HG02981 (cell line): Measurements from ENCODE around the gene BATF3.
A peak's percentile ranks its signal among the peaks of the same experiment; 100 is the strongest.
"Not testable (repeated sequence)": the region's sequence is repeated elsewhere in the genome, so short reads cannot be mapped to it uniquely, and the experiment has no call there.

Source experiments
- ATAC-seq: cut with Tn5 transposase; IDR thresholded peaks from one replicate; pipeline ENCODE4 v1.9.1; 2021; ENCODE audit warnings: mild to moderate bottlenecking, moderate library complexity; ENCODE audit not compliant: unreplicated experiment

Gene BATF3

DNA sequence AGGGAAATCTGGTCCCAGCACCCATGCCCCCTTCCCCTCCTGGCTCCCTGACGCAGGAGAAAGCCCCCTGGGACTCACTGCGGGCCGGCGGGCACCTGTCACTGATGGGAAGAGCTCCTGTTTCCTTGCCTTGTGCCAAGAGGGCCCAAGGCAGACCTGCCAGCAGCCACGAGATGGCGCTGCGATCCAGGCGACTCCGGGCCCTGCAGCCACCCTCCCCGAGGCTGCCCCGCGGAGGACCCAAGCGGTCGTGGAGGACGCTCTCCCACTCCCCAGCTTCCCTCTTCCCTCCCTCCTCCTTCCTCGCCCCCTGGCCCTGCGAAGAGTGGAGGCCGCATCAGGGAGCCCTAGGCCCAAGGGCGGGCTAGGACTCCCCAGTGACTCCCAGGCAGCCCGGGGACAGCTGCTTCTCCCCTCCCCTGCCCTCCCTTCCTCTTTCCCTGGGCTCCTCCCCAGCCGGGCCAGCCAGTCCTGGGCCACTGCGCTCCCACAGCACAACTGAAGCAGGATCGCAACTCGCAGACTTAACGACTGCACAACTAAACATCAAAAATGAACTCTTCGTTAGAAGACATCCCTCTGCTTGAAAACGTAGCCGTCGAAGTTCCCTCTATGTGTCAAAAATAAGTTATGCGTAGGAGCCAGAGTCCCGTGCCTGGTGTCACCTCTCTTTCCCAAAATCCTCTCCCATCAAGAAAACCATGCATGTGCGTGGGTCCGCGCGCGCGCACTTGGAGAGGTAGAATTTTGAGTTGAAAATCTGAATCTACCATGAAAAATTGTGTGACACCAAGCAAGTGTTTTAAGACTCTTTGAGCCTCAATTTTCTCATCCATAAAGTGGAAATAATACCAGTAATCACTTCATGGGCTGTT lies 34.2 kb downstream of the BATF3 start:
- ATAC-seq = peak; percentile 91

DNA sequence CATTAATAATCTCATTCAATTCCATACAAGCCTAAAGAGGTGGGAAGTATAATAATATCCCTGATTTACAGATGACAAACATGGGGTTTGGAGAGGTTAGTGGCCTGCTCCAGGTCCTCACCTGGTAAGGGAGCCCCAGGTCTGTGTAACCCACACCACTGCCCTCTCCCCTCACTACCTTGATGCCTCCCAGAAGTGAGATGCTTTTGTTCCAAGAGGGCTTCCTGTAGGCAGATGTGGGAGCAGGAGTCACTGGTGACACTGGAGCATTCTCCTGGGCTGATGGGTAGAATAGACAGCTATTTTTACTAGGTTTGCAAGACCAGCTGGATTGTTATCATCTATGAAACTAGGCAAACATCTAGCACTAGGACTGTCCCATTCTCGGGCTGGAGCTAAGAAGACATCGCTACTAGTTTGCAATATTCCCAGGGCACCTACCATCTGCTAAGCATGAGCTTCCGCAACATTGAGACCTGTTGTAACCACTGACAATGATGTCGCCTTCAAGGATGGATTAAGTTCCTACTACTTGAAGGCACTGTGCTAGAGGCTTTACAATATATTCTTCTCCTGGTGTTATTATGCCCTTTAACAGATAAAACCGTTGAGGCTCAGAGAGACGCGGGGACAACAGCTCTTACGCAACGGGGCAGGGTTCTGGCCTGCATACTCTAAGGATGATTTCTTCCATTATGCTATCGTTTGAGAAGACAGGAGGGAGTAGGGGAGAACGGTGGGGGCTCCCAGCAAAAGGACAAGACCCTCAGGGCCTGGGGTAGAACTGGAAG lies 35.0 kb downstream of the BATF3 start:
- ATAC-seq = no peak

GRCh38 chr1:212658250-212658649 lies 41.4 kb downstream of the BATF3 start:
- ATAC-seq = not testable (repeated sequence)

GRCh38 chr1:212656730-212657129 lies 42.9 kb downstream of the BATF3 start:
- peak; percentile 94 for ATAC-seq

DNA sequence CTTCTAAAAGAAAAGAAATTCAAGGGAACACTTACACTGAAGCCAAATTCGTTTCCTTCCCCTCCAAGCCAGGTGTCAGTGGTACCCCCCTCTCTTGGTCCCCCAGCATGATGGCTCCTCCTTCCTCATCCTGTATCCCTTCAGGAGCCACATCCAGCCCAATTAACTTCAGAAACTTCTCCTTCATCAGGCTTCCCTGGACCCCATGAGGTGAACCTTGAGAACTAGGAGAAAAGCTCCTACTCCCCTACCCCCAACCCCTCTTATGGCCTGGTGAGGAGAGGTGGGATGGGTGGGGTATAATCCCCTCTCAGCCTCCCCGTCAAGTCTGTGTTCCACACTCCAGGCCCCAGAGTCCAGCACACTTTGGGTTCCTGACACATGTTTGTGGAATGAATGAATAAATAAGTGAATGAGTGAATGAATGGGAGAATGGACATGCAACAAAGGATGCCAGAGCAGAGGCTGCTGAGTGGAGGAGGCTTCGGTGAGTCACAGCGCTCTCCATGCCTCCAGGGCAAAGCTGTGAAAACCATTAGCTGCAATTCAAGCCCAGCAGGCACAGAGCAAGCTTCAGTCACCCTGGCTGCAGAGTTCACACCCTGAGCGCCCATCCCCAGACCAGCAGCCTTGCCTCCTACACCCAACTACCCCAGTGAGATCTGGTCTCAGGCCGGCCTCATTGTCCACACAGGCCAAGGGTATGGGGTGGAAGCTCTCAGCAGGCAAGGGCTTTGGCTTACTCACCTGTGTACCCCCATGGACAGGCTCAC lies 43.8 kb downstream of the BATF3 start:
- ATAC-seq = no peak

DNA sequence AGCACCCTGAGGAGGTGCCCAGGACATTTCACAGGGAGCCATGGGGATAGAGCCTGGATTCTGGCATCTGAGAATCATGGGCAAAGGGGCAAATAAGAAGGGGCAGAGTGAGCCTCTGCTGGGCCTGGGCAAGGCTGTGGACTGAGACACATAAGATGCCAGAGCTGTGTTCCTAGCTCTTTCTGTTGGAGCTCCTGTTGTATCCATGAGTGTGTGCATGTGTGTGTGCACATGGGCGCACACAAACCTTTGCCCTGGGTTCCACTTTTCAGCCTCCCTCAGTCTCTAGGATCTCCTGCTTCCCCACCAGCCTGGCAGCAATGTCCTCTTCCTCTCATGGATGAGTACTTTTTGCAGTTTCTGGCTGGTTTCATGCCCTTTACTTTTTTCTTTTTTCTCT lies 47.0 kb downstream of the BATF3 start:
- no peak for ATAC-seq

DNA sequence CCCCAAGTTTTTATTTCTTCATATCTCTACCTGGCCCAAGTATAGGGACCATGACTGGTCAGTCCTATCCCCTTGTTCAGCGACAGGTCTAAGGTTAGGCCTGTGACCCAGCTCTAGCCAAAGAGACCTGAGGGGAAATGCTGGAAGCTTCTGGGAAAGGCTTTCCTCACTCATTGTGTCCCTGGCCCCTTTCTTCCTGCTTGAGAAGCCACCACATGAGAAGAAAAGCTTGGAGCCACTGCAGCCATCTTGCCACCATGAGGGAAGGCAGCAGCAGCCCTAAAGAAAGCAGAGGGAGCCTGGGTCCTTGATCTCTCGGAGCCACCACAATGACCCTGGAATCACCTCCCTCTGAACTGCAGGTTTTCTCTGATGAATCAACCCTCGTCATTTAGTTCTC lies 47.7 kb downstream of the BATF3 start:
- ATAC-seq = no peak

DNA sequence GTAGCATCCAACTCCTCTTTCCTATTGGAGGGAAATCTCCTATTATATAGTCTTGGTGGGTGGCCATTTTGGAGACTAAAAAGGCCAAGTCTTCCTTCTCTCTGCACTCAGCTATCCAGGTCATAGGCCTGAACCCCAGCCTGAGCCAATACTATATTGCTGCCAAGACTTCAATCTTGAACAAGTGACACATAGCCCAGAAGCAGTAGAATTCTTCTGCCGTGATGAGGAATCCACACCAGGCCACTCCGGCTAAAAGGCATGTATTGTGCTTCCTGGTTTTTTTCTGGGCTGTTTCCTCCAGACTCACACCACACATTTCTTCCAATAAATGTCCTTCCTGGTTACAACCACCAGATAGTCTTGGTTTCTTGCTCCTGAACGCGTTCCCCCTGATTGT lies 48.1 kb downstream of the BATF3 start:
- no peak for ATAC-seq

DNA sequence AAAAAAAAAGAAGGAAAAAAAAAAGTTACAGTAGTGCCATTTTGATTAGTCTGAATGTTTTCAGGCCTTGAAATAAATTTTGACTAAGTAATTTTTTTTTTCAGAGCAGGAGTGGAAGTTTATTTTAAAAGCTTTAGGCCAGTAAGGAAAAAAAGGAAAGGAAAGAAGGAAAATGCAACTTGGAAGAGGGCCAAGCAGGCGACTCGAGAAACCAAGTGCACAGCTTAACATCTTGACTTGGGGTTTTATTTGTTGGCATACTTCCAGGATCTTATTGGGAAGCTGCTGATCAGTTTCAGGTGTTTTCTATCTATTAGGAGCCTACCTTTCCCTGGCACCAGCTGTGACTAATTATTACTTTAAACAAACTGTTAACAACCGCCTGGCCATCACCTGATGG lies 49.4 kb downstream of the BATF3 start:
- ATAC-seq = no peak

GRCh38 chr1:212649020-212649419 lies 50.6 kb downstream of the BATF3 start:
- ATAC-seq = no peak

DNA sequence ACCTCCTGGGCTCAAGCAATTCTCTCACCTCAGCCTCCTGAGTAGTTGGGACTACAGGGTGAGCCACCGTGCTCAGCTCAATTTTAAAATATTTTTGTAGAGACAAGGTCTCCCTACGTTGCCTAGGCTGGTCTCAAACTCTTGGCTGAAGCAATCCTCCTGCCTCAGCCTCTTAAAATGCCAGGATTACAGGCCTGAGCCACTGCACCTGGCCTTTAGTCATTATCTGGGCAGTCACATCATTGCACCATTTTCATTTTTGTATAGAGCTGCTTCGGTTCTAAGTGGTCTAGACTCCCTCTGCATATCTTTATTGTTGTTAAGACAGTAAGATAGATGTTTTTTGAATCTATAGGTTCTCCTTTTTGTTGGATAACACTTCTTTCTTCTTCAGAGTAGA lies 51.2 kb downstream of the BATF3 start:
- no peak for ATAC-seq

DNA sequence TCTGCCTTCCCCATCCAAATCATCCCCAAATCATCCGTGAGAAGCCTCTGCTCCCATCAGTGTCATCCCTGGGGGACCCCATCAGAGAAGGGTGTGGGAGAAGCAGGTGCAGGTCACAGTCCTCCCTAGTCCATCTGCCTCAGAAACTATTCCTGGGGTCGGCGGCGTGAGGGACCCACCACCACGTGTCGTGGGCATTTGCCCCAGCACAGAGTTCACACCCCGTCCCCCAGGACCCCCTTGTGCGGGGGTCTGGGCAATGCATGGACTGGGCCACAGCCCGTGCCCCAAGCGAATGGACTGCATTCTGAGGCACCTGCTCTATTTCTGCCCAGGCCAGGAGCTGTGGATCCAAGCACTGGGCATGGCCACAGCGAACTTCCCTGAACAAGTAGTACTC lies 52.6 kb downstream of the BATF3 start:
- no peak for ATAC-seq

GRCh38 chr1:212646588-212646987 lies 53.1 kb downstream of the BATF3 start:
- no peak for ATAC-seq

DNA sequence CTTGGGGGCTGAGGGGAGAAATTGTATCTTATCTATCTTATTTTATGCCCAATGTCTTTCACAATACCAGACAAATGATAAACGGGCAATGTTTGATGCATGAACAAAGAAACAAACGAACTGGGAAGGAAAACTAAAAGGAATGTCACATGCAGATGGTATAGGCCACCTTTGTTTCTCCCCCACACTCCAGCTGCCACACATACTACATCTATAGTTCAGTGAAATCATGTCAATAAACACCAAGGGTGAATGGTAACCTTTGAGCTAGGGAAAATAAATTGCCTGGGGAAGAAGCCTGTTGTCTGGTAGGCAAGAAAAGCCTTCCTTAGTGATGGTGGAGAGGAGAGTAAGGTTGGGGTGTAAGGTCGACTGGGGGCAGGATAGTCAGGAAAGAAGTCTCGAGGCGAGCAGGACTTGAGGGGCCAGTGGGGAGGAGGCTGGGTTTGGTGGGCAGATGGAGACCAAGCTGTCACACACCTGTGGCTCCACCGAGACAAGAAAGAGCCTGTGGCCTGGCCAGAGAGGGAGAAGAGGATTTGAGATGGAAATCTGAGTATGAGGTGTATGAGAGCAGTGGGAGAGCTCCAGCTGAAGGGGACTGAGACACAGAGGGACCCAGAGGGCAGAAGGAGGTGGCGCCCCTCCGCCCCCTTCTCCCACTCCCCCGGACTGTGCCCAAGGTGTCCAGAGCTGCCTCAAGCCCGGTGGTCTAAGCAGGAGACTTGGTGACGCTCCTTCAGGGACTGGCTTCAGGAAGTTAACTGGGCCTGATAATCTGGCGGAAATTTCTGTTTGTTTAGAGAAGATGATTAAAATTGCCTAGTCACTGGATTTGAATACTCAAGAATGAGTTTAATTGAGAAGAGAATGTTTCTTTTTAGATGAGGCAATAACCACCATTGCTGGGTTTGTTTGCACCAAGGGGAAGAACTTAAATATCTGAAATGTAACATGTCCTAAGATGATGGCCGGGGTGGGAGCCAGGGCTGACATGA lies 53.8 kb downstream of the BATF3 start:
- no peak for ATAC-seq

DNA sequence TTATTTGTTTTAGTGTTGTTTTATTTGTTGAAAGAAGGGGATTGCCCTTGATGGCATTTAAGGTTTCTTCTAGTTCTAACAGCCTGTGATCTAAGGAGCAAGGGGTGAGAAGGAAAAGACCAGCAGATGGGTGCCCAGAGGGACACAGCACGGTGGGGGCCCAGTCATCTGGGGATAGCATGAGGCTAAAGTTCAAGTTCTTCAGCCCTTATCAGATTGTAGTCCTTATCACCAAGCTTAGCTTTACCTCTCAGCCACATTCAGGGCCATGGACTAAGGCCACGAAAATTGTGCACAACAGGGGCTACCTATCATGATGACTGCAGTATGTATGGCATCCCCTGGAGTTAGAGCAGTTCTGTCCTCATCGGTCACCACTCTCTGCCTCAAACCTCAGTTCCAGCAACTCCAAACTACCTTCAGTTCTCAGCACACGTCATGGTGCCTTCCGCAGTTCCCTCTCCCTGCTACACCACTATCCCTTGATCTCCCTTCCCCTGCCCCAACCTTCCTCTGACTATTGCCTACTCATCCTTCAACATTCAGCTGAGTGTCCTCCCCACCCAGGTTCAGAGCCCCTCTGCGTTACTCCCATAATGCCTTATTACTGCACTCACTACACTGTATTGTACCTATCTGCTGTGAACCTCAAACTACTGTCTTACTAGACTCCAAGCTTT lies 54.6 kb downstream of the BATF3 start:
- ATAC-seq = no peak

GRCh38 chr1:212643877-212644276 lies 55.8 kb downstream of the BATF3 start:
- ATAC-seq = no peak

DNA sequence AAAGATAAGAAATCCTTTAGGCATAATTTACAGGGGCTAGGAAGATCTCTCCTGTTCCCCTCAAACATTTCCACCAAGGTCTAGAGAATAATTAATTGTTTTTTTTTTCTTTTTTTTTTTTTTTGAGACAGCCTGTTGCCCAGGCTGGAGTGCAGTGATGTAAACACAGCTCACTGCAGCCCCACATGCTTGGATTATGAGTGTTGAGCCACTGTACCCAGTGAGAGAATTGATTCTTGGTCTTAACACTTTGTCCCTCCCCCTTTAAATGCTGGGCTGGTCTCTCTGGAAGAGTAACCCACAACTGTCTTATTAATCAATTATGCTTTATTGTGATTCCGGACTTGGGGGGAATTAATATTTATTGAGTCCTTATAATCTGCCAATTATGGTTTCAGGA lies 57.7 kb downstream of the BATF3 start:
- no peak for ATAC-seq

GRCh38 chr1:212640223-212640878 lies 59.3 kb downstream of the BATF3 start:
- no peak for ATAC-seq

DNA sequence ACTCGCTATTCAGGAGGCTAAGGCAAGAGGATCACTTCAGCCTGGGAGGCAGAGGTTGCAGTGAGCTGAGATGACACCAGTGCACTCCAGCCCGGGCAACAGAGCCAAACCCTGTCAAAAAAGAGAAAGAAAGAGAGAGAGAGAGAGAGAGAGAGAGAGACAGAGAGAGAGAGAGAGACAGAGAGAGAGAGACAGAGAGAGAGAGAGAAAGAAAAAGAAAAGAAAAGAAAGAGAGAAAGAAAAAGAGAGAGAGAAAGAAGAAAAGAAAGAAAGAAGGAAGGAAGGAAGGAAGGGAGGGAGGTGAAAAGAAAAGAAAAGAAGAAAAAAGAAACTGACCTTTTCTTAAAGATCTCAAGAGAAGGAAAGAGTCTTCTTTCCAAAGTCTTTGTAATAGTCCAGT lies 60.1 kb downstream of the BATF3 start:
- ATAC-seq = not testable (repeated sequence)
